ENCODE results near the gene KPNB1.

GRCh38 chr17:47727704-47728036, 78.0 kb downstream of the KPNB1 start:
- TF ChIP-seq CTCF (IDR thresholded peaks at IDR 0.05): no peak
- no peak for TF ChIP-seq POLR2A (IDR thresholded peaks at IDR 0.05)

All from ovary (tissue), 3 donors.